H1 (cell line): ENCODE measurements around the gene CRYBG1.

ENCODE experiments used
- CEBPB ChIP-seq: IDR thresholded peaks from 2 replicates; pipeline ENCODE4 v1.6.1; 2012; ENCODE audit warnings: low read depth, low read length
- EZH2 ChIP-seq: fragments of 200-600 bp; sonication (generic); IDR thresholded peaks from 2 replicates; pipeline ENCODE4 v1.7.1; 2012; ENCODE audit warnings: low read depth, mild to moderate bottlenecking, moderate library complexity, low read length, inconsistent platforms; ENCODE audit not compliant: severe bottlenecking
- GABPA ChIP-seq: IDR thresholded peaks from 2 replicates; pipeline ENCODE4 v1.6.1; 2011; ENCODE audit warnings: mild to moderate bottlenecking, low read length, moderate library complexity, borderline replicate concordance; ENCODE audit not compliant: insufficient read depth
- JUN ChIP-seq: IDR thresholded peaks from 2 replicates; pipeline ENCODE4 v1.6.1; 2011; ENCODE audit warnings: low read depth, mild to moderate bottlenecking, improper control_type of control experiment, low read length
- NRF1 ChIP-seq: IDR thresholded peaks from 2 replicates; pipeline ENCODE4 v1.6.1; 2011; ENCODE audit warnings: mild to moderate bottlenecking, low read depth, low read length, improper control_type of control experiment
- POLR2A ChIP-seq, 2 experiments: IDR thresholded peaks; 1 replicate in 1 of 2; 2 replicates in 1 of 2; pipeline ENCODE4 v1.6.1; 2011; ENCODE audit warnings: low read depth in 2 of 2, low read length in 2 of 2, mild to moderate bottlenecking in 2 of 2; ENCODE audit errors: control extremely low read depth in 1 of 2
- SIN3A ChIP-seq, 2 experiments: IDR thresholded peaks in 1 of 2; conservative IDR thresholded peaks in 1 of 2; 2 replicates each; pipeline ENCODE4 v1.6.1; 2011 to 2012; ENCODE audit warnings: low read length in 2 of 2, improper control_type of control experiment in 1 of 2, low read depth in 1 of 2, mild to moderate bottlenecking in 1 of 2
- SP2 ChIP-seq: IDR thresholded peaks from 2 replicates; pipeline ENCODE4 v1.6.1; 2012; ENCODE audit warnings: mild to moderate bottlenecking, low read length, inconsistent platforms
- TAF1 ChIP-seq: IDR thresholded peaks from 2 replicates; pipeline ENCODE4 v1.6.1; 2011; ENCODE audit warnings: mild to moderate bottlenecking, low read depth, low read length
- YY1 ChIP-seq: IDR thresholded peaks from 2 replicates; pipeline ENCODE4 v1.6.1; 2011; ENCODE audit warnings: low read depth, mild to moderate bottlenecking, low read length
- TF ChIP-seq, protein P1 (sequence below), 3 experiments: IDR thresholded peaks; 1 replicate in 2 of 3; 2 replicates in 1 of 3; pipeline versions ENCODE4 v1.5.1 to v1.6.1; 2011; ENCODE audit warnings: low read length in 3 of 3, mild to moderate bottlenecking in 3 of 3, inconsistent platforms in 2 of 3, low read depth in 1 of 3, moderate library complexity in 1 of 3; ENCODE audit not compliant: insufficient read depth in 1 of 3; ENCODE audit errors: control extremely low read depth in 1 of 3
- TF ChIP-seq, protein P2 (sequence below): IDR thresholded peaks from 2 replicates; pipeline ENCODE4 v1.6.1; 2012; ENCODE audit warnings: inconsistent platforms

DNA sequence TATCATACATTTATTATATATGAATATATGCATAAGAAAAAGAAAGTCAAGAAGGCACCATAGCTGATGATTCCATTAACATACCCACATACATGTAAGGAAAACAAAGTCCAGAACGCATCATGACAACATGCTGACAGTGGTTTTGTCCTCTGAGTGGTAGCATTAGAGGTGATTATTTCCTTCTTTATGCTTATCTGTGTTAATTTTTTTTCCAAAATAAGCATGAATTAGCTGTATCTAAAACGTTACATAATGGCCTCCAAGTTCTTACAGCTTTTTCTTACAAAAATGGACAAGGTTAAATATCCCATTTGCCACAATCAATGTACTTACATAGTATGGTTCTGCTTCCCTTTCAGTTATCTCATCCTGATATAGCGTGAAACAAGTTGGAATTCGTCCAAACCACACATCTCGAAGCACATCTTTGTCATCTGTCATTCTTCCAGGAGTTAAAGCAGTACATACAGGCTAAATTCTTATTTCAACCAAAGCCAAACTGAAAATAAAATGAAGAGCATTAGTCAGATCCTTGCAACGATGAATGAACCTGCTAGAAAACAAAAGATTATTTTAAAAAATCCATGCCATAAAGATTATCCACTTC lies 44.6 kb upstream of the CRYBG1 start:
- TF ChIP-seq, protein P1, sequence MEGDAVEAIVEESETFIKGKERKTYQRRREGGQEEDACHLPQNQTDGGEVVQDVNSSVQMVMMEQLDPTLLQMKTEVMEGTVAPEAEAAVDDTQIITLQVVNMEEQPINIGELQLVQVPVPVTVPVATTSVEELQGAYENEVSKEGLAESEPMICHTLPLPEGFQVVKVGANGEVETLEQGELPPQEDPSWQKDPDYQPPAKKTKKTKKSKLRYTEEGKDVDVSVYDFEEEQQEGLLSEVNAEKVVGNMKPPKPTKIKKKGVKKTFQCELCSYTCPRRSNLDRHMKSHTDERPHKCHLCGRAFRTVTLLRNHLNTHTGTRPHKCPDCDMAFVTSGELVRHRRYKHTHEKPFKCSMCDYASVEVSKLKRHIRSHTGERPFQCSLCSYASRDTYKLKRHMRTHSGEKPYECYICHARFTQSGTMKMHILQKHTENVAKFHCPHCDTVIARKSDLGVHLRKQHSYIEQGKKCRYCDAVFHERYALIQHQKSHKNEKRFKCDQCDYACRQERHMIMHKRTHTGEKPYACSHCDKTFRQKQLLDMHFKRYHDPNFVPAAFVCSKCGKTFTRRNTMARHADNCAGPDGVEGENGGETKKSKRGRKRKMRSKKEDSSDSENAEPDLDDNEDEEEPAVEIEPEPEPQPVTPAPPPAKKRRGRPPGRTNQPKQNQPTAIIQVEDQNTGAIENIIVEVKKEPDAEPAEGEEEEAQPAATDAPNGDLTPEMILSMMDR (IDR thresholded peaks at IDR 0.05; ENCODE audit: control extremely low read depth in 1 of 3, insufficient read depth in 1 of 3, low read depth in 1 of 3, low read length in 3 of 3), result no peak
- TF ChIP-seq, protein P2, sequence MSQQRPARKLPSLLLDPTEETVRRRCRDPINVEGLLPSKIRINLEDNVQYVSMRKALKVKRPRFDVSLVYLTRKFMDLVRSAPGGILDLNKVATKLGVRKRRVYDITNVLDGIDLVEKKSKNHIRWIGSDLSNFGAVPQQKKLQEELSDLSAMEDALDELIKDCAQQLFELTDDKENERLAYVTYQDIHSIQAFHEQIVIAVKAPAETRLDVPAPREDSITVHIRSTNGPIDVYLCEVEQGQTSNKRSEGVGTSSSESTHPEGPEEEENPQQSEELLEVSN, result no peak
- TF ChIP-seq YY1, result no peak
- no peak for TF ChIP-seq SIN3A (conservative IDR thresholded peaks at IDR 0.05 in 1 of 2, IDR thresholded peaks at IDR 0.05 in 1 of 2; ENCODE audit: low read depth in 1 of 2, low read length in 2 of 2)
- no peak for TF ChIP-seq TAF1
- TF ChIP-seq POLR2A (IDR thresholded peaks at IDR 0.05; ENCODE audit: control extremely low read depth in 1 of 2, low read depth in 2 of 2, low read length in 2 of 2), result no peak
- no peak for TF ChIP-seq NRF1
- TF ChIP-seq JUN, result no peak
- TF ChIP-seq GABPA, result no peak
- no peak for TF ChIP-seq EZH2
- TF ChIP-seq SP2, result no peak
- no peak for TF ChIP-seq CEBPB
